Urinary bladder (tissue), 4 donors: Measurements from ENCODE around the gene SEPTIN5. TPM values are rescaled to one million over a fixed set of nuclear protein-coding genes. Genes with fewer than 3 reads are reported as not detected.

ENCODE experiments used
- DNase-seq: peaks from one replicate; pipeline ENCODE4 v3.0.0-alpha.2; 2015; ENCODE audit errors: extremely low spot score
- H3K27ac ChIP-seq: one replicate; pipeline ENCODE4 v1.5.1; 2013; ENCODE audit warnings: low read depth, mild to moderate bottlenecking, moderate library complexity
- H3K36me3 ChIP-seq: one replicate; pipeline ENCODE4 v1.6.1; 2013; ENCODE audit warnings: mild to moderate bottlenecking, moderate library complexity; ENCODE audit not compliant: insufficient read depth
- H3K4me1 ChIP-seq: one replicate; pipeline ENCODE4 v1.6.1; 2013; ENCODE audit warnings: mild to moderate bottlenecking, moderate library complexity; ENCODE audit not compliant: insufficient read depth
- H3K4me3 ChIP-seq: one replicate; pipeline ENCODE4 v1.5.1; 2013; ENCODE audit warnings: low read depth, low read length
- WGBS: extraction: QIAGEN DNeasy Blood & Tissue Kit; methylation state at CpG from one replicate; pipeline ENCODE4 v1.1.7; 2013; 5-methylcytosine and 5-hydroxymethylcytosine counted together
- polyA plus RNA-seq: library from polyadenylated mRNA; stranded (reverse); fragments of 200-250 nt; gene quantifications from one replicate; pipeline ENCODE4 v1.2.3, GENCODE V29; 2013
- total RNA-seq: library from RNA; depleted of rRNA; stranded (reverse); fragments of >200 nt; gene quantifications from one replicate; pipeline ENCODE4 v1.2.3, GENCODE V29; 2014
- donor health status: healthy with polysubstance abuse.
- donor health status: healthy.

Gene SEPTIN5
- total and polyA plus RNA-seq, 2 donors, result 20.9 to 25.6 TPM

DNA sequence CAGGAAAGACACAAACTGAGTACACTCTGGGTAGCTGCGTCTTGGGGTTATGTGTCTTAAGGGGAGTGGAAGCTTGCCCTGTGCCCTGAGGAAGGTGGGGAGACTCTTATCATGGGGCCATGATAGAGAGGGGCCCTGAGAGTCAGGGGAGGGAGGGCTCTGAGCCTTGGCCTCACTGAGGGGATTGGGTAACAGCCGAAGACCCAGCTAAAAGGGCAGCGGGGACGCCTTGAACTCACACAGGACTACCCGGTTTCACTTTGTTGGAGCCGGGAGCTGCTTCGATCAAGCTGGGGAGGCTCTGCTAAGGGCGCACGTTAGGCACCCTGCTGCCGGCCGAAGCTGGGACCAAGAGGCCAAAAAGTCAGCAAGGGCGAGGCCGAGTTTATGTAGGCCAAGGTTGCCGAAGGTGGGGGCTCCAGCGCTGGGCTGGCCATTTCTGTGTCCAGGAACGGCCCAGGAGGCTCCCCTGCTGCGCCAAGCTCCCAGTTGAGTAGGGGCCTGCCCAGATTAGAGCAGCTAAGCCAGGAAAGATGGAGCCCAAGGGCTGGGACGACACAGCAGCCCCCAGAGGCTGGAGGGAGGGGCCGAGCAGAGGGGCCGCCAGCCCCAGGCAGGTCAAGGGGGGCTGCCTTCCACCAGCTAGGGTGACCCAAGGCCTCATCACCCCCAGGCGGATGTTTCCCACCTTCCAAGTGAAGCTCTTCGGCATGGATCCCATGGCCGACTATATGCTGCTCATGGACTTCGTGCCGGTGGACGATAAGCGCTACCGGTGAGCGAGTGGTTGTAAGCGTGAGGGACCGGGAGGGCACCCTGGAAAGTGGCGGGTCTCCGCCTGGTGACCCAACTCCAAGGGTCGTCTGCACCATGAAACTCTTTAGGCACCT lies 48.5 kb downstream of the SEPTIN5 start:
- Histone ChIP-seq H3K4me3 (no peak overlapping the region), H3K27ac (no peak overlapping the region), H3K4me1 (no peaks in the 10 kb centered on the region), H3K36me3 (no peaks in the 10 kb centered on the region)
- no peak for DNase-seq
- 75% methylated on average over 34 of the region's 34 CpGs for WGBS

DNA sequence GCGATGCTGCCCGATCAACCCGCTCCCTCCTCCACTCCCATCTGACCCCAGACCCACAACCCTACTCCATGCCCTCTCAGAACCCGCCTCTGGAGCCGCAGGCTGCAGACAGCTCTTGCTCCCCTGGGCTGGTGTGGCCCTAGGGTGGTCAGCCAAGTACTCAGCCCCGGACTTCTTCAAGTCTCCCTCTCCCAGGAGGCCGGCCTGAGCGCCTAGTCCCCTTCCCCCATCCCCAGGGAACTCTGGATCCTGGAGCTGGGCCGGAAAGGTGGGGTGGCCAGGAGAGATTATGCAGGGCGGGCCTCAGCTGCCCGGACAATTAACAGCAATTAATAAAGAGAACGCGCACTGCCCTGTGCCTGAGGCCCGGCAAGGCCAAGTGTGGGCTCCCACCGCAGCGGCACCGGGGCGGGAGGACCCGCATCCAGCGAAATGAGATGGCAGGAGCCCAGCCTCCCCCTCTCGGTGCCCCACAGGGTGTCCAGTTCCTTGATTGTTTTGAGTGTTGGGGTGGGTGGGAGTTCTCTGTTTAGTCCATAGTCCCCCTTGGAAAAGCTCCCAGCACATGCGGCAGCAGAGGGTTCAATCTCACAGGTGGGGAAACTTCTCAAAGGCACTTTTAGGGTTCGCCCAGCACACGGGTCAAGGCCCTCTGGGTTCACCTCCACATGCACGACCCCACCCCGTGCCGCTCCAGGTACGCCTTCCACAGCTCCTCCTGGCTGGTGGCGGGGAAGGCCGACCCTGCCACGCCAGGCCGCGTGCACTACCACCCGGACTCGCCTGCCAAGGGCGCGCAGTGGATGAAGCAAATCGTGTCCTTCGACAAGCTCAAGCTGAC lies 49.4 kb downstream of the SEPTIN5 start:
- H3K36me3 ChIP-seq, result no peaks in the 10 kb centered on the region
- 55% methylated on average over 39 of the region's 39 CpGs for WGBS
- H3K4me3 ChIP-seq, result no peak overlapping the region
- no peaks in the 10 kb centered on the region for H3K4me1 ChIP-seq
- no peak for DNase-seq
- no peak overlapping the region for H3K27ac ChIP-seq

DNA sequence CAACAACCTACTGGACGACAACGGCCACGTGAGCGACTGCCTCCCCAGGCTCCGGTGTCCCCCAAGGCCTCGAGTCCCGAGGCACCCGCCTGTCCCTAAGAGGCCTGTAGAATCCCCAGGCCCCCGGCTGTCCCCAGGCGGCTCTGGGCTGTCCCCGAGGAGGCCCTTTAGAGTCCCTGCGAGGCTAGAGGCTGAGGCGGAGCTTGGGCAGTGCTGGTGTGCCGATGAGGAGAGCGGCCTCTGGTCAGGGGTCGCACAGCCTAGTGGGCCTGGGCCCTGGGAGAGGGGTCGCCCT lies 49.9 kb downstream of the SEPTIN5 start:
- H3K4me3 ChIP-seq, result no peak overlapping the region
- 64% methylated on average over 17 of the region's 17 CpGs for WGBS
- no peaks in the 10 kb centered on the region for H3K4me1 ChIP-seq
- no peaks in the 10 kb centered on the region for H3K36me3 ChIP-seq
- DNase-seq, result no peak
- no peak overlapping the region for H3K27ac ChIP-seq

DNA sequence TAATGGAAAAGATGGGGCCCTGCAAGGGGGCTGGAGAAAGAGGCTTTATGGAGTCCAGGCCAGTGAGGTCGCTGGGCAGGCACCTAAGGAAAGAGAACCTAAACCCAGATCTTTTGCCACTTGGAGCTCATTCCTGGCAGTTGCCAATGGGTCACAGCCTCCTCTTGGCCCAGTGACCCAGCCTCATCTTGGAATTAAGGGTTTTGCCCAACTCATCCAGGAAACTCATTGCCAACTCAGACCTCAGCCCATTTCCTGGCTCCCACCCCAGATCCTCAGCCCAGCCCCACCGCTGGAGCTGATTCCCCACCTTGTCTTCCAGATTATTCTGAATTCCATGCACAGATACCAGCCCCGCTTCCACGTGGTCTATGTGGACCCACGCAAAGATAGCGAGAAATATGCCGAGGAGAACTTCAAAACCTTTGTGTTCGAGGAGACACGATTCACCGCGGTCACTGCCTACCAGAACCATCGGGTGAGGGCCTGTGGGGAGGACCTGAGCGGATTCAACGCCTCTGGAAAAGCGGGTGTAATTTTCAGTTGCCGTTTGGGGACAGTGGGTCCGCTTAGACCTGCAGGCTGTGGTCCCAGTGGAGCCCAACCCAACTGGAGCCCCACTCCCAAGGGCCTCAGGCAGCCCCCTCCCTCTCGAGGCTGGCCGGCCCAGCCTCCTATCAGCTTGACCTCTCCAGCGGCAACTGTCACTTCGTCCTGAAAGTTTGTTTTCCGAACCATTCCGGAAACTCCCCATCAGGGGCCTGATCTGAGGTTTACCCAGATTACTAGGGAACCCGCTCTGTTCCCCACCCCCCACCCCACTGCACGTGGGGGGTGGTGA lies 50.6 kb downstream of the SEPTIN5 start:
- Histone ChIP-seq H3K4me3 (no peak overlapping the region), H3K27ac (no peak overlapping the region), H3K36me3 (no peaks in the 10 kb centered on the region), H3K4me1 (no peaks in the 10 kb centered on the region)
- 53% methylated on average over 25 of the region's 25 CpGs for WGBS
- no peak for DNase-seq

DNA sequence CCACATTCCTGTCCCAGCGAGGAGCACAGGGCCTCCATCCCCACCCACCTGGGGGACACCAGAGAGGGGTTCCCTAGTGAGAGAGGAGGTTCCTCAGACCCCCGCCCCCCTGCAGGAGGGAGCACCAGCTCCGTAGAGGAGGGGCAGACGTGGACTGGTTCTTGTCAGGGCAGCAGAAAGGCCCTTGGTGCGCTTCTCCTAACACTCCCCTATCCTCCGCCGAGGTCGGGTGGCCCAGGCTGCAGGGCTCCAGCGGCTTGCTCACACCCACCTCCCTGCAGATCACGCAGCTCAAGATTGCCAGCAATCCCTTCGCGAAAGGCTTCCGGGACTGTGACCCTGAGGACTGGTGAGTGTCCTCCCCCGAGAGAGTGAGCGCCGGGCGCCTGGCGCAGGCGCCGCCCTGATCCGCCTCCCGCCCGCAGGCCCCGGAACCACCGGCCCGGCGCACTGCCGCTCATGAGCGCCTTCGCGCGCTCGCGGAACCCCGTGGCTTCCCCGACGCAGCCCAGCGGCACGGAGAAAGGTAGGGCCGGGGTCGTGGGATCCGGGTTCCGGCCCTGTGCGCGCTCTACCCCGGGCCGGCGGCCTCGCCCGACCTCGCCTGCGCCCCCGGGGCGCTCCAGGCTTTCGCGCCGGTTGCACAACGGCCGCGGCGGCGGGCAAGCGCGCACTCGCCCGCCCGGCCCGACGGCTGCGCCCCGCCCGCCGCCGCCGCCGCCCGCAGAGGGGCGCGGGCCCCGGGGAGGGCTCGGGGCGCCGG lies 51.4 kb downstream of the SEPTIN5 start:
- DNase-seq, result no peak
- H3K4me3 ChIP-seq, result peak overlapping the region; percentile 23
- H3K4me1 ChIP-seq, result no peaks in the 10 kb centered on the region
- H3K36me3 ChIP-seq, result no peaks in the 10 kb centered on the region
- peak overlapping the region; percentile 59 for H3K27ac ChIP-seq
- 3% methylated on average over 83 of the region's 83 CpGs for WGBS

DNA sequence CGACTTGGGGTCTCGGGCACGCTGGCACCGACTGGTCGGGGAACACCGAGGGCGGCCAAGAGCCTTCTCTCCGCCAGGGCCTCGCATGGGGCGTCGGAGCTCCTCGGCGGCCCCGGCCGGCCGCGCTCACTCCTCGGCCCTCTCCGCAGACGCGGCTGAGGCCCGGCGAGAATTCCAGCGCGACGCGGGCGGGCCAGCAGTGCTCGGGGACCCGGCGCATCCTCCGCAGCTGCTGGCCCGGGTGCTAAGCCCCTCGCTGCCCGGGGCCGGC lies 51.9 kb downstream of the SEPTIN5 start:
- Histone ChIP-seq H3K4me3 (peak overlapping the region; percentile 23), H3K36me3 (no peaks in the 10 kb centered on the region)

DNA sequence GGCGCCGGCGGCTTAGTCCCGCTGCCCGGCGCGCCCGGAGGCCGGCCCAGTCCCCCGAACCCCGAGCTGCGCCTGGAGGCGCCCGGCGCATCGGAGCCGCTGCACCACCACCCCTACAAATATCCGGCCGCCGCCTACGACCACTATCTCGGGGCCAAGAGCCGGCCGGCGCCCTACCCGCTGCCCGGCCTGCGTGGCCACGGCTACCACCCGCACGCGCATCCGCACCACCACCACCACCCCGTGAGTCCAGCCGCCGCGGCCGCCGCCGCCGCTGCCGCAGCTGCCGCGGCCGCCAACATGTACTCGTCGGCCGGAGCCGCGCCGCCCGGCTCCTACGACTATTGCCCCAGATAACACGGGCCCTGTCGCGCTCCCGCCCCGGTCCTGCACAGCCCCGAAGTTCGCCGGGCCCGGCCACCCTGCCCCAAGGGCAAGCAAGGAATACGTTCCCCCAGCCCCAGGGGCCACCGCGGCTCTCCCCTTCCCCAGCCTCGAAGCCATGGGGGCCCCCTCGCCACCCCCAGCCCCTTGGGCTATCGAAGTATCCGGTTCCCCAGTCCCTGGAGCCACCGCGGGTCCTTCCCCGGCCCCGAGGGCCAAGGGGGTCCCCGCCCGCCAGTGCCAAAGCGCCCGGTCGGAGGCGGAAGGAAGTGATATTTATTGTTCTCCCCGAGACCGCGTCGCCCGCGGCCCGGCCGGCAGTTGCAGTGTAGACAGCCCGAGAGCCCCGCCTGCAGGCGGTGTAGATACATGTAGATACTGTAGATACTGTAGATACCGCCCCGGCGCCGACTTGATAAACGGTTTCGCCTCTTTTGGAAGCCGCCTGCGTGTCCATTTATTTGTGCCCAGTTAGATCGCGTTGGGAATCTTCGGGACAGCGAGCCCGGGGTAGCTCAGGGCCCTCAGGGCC lies 52.5 kb downstream of the SEPTIN5 start:
- no peak for DNase-seq
- WGBS, result 2% methylated on average over 103 of the region's 103 CpGs
- Histone ChIP-seq H3K4me1 (no peaks in the 10 kb centered on the region), H3K27ac (no peak overlapping the region), H3K36me3 (no peaks in the 10 kb centered on the region), H3K4me3 (peak overlapping the region; percentile 23)

More for the DNA sequence above, 51.9 kb downstream of the SEPTIN5 start:
- Histone ChIP-seq H3K4me1 (no peaks in the 10 kb centered on the region), H3K27ac (peak overlapping the region; percentile 59)
- DNase-seq, result no peak
- 1% methylated on average over 36 of the region's 36 CpGs for WGBS

DNA sequence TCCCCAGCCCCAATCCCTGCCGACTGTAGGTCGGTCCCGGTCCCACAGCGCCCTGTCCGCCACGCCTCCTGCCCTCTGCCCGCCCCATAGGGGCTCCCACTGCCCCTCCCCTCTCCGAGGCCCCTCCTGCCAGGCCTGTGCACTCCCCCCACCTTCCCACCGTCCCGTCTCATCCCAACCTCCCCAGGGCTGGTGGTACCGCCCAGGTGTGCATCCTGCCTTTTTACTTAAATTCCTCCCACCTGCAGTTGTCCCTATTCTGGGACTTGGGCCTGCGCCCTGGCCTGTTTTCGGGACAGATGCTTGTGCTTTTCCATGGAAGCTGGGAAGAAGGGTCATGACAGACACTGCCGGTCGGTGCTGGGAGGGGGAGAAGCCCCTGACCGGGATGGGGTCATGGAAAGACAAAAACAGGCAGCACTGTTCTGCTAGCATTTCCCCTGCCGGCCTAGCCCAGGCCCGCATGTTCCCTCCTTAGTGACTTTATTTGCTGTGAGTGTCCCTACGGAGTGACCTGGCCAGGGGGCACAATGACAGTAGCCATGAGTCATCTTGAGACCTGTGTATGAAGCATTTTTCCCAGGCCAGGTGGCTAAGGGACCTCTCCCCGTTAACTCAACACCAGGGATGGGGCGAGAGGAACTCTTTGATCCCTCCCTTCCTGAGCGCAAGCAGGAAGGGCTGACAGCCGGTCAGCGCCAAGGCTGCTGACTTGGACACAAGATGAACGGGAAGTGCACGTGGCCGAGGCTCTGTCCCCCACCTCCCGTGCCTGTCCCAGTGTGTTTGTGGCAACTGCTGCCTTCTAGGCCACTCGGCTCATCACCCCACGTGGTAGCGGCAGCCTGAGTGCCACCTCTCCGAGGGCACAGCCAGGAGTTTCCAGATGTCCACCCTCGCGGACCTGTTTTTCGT lies 53.4 kb downstream of the SEPTIN5 start:
- DNase-seq, result no peak
- Histone ChIP-seq H3K4me1 (no peaks in the 10 kb centered on the region), H3K4me3 (no peak overlapping the region), H3K36me3 (no peaks in the 10 kb centered on the region), H3K27ac (no peak overlapping the region)
- WGBS, result 20% methylated on average over 35 of the region's 35 CpGs

DNA sequence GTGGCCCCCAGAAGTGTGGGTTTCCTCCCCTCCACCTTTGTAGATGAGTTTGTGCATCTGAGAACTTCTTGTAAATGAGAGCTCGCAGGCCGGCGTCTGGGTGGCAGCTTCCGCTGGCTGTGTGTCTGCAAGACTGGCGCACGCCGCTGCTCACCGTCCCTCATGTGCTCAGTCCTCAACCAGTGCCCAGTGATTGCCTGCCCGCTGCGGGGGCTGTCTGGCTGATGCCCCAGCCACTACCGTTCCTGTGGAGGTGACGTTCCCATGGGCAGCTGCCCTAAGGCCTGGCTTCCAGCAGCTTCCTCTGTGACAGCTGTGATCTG lies 55.1 kb downstream of the SEPTIN5 start:
- no peaks in the 10 kb centered on the region for H3K36me3 ChIP-seq

DNA sequence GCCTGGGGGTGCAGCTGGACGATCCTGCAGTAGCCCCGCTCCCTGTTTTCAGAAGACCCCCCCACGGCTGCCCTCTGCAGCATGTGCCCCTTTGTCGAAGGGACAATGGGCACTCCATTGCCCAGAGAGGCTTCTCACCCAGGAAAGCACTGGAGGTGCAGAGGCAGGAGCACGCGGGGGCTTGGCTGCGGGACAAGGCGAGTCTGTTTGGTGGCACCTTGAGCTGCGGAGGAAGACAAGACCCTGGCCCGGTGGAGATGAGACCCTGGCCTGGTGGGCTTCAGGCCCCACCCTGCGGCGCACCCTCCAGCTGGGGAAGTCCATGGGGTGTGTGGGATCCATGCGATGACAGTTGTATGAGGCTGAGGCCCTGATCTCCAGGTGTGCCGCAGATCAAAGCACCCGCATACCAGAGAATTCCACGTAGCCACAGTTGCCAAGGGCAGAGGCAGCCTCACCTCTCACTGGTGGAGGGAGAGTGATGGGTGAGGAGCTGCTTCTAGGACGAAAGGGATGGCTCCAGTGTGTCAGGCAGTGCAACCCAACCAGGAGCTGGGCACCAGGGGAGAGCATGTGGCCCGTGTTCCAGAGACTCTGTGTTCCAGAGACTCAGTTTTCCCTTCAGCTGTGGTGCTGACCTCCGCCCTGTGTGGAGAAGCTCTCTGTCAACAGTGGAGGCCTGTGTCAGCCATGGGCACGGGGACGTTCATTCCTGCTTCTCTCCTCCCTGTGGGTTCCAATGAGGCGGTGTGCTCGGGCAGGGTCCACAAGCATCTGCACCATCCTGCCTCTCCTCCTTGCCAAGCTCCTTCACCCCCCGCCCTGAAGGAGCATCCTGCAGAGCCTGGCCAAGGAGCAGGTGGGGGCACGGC lies 56.3 kb downstream of the SEPTIN5 start:
- WGBS, result 83% methylated on average over 25 of the region's 25 CpGs

More for the DNA sequence above, 55.1 kb downstream of the SEPTIN5 start:
- H3K4me1 ChIP-seq, result no peaks in the 10 kb centered on the region
- WGBS, result 89% methylated on average over 12 of the region's 12 CpGs
- H3K27ac ChIP-seq, result no peak overlapping the region
- DNase-seq, result no peak
- no peak overlapping the region for H3K4me3 ChIP-seq

DNA sequence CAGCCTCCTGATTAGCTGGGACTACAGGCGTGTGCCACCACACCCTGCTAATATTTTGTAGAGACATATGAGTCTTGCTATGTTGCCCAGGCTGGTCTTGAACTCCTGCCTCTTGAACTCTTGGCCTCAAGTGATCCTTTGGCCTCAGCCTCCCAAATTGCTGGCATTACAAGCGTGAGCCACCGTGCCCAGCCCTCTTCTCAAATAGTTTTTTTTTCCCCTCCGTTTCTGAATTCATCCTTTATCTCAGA lies 58.0 kb downstream of the SEPTIN5 start:
- no peak for DNase-seq
- WGBS, result 74% methylated on average over 4 of the region's 4 CpGs
- Histone ChIP-seq H3K36me3 (no peaks in the 10 kb centered on the region), H3K4me3 (no peak overlapping the region), H3K4me1 (no peaks in the 10 kb centered on the region), H3K27ac (no peak overlapping the region)

More for the DNA sequence above, 56.3 kb downstream of the SEPTIN5 start:
- no peaks in the 10 kb centered on the region for H3K36me3 ChIP-seq
- H3K27ac ChIP-seq, result no peak overlapping the region
- DNase-seq, result no peak
- H3K4me1 ChIP-seq, result no peaks in the 10 kb centered on the region
- no peak overlapping the region for H3K4me3 ChIP-seq
